ENCODE results near the gene RNF167. TPM values are rescaled to one million over a fixed set of nuclear protein-coding genes. Genes with fewer than 3 reads are reported as not detected.

The RNF167 gene
- total and polyA plus RNA-seq, 2 of the 13 experiments (the other 11 are each of a cell fraction or from before 2014, with no cell fraction given), result 44.1 to 45.4 TPM

DNA sequence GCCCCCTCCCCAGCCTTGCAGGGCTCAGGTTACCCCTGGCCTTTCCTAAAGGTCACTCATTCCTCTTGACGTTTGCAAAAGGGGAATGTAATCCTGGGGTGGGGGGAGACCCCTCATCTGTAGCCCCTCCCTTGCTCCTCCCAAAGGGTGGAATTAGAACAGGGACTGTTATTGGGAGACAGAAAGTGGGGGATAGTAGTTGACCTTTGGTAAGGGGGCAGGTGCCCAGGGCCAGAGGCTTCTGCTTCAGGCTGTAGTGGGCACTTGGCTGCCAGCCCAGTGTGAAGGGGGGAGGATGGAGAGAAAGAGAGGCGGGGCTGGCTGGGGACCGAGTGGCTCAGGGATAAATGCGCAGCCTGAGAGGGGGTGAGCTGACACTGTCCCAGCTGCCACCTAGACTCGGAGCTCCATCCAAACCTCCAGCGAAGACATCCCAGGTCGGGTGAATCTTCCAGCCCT, 10.7 kb downstream of the RNF167 start, which contains the start of gene ENO3 (continued):
- TF ChIP-seq NR2F1 (CRISPR knock-in tag; IDR thresholded peaks at IDR 0.05) (peak; percentile 46 to 61), ZNF879 (CRISPR knock-in tag; IDR thresholded peaks at IDR 0.05) (no peak; the same call in 1 of the 2 replicates), TFAP4 (IDR thresholded peaks at IDR 0.05; ENCODE audit: borderline replicate concordance, low read depth) (peak; percentile 57; the same call in 1 of the 2 replicates), ZNF546 (CRISPR knock-in tag; conservative IDR thresholded peaks at IDR 0.05) (no peak), MTF2 (CRISPR knock-in tag; IDR thresholded peaks at IDR 0.05; ENCODE audit: borderline replicate concordance) (no peak), HNF4A (CRISPR knock-in tag; IDR thresholded peaks at IDR 0.05) (peak; percentile 74), HNF4G (IDR thresholded peaks at IDR 0.05; ENCODE audit: borderline replicate concordance, low read depth, low read length) (peak; percentile 80; the same call in 1 of the 2 replicates), HNF4G (CRISPR knock-in tag; IDR thresholded peaks at IDR 0.05; ENCODE audit: borderline replicate concordance, low read depth) (no peak), GPN1 (CRISPR knock-in tag; IDR thresholded peaks at IDR 0.05; ENCODE audit: borderline replicate concordance) (no peak), SOX6 (IDR thresholded peaks at IDR 0.05) (no peak), SOX6 (CRISPR knock-in tag; IDR thresholded peaks at IDR 0.05) (0 out of 2 replicates have a peak, but pooled peaks have one; percentile 20), CC2D1A (CRISPR knock-in tag; IDR thresholded peaks at IDR 0.05) (no peak), LRRFIP1 (CRISPR knock-in tag; conservative IDR thresholded peaks at IDR 0.05) (no peak), TGIF2 (CRISPR knock-in tag; IDR thresholded peaks at IDR 0.05) (no peak), ATM (IDR thresholded peaks at IDR 0.05; ENCODE audit: borderline replicate concordance) (no peak), NR2C2 (CRISPR knock-in tag; IDR thresholded peaks at IDR 0.05; ENCODE audit: borderline replicate concordance) (peak; percentile 67; the same call in 1 of the 2 replicates), KLF13 (CRISPR knock-in tag; IDR thresholded peaks at IDR 0.05) (no peak), ZBTB25 (CRISPR knock-in tag; IDR thresholded peaks at IDR 0.05) (no peak; the same call in 1 of the 2 replicates), ZNF33A (CRISPR knock-in tag; IDR thresholded peaks at IDR 0.05; ENCODE audit: borderline replicate concordance) (no peak)
- TF ChIP-seq, protein P1, sequence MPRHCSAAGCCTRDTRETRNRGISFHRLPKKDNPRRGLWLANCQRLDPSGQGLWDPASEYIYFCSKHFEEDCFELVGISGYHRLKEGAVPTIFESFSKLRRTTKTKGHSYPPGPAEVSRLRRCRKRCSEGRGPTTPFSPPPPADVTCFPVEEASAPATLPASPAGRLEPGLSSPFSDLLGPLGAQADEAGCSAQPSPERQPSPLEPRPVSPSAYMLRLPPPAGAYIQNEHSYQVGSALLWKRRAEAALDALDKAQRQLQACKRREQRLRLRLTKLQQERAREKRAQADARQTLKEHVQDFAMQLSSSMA (CRISPR knock-in tag; IDR thresholded peaks at IDR 0.05), result peak; percentile 71; the same call in 1 of the 2 replicates
- TF ChIP-seq, protein P2, sequence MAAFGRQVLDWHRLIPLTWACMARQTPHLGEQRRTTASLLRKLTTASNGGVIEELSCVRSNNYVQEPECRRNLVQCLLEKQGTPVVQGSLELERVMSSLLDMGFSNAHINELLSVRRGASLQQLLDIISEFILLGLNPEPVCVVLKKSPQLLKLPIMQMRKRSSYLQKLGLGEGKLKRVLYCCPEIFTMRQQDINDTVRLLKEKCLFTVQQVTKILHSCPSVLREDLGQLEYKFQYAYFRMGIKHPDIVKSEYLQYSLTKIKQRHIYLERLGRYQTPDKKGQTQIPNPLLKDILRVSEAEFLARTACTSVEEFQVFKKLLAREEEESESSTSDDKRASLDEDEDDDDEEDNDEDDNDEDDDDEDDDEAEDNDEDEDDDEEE (CRISPR knock-in tag; IDR thresholded peaks at IDR 0.05), result no peak
- TF ChIP-seq, protein P3, sequence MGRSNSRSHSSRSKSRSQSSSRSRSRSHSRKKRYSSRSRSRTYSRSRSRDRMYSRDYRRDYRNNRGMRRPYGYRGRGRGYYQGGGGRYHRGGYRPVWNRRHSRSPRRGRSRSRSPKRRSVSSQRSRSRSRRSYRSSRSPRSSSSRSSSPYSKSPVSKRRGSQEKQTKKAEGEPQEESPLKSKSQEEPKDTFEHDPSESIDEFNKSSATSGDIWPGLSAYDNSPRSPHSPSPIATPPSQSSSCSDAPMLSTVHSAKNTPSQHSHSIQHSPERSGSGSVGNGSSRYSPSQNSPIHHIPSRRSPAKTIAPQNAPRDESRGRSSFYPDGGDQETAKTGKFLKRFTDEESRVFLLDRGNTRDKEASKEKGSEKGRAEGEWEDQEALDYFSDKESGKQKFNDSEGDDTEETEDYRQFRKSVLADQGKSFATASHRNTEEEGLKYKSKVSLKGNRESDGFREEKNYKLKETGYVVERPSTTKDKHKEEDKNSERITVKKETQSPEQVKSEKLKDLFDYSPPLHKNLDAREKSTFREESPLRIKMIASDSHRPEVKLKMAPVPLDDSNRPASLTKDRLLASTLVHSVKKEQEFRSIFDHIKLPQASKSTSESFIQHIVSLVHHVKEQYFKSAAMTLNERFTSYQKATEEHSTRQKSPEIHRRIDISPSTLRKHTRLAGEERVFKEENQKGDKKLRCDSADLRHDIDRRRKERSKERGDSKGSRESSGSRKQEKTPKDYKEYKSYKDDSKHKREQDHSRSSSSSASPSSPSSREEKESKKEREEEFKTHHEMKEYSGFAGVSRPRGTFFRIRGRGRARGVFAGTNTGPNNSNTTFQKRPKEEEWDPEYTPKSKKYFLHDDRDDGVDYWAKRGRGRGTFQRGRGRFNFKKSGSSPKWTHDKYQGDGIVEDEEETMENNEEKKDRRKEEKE (IDR thresholded peaks at IDR 0.05), result no peak

Measured in HepG2 (cell line).